ENCODE measurements around the gene TARS2.

DNA sequence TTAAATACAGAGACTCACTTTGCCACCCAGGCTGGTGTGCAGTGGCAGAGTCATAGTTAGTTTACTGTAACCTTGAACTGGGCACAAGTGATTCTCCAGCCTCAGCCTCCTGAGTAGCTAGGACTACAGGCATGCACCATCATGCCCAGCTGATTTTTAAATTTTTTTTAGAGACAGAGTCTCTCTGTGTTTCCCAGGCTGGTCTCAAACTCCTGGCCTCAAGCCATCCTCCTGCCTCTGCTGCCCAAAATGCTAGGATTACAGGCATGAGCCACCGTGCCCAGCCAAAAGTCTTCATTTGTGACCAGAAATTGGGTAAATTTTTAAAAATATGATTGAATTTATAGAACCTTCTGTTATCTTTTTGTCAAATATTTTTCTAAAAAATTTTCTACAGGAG is 17.9 kb upstream of the TARS2 start:
- TF ChIP-seq POLR2A (IDR thresholded peaks at IDR 0.05; ENCODE audit: low read length) = no peak
- TF ChIP-seq GATA1 (IDR thresholded peaks at IDR 0.05; ENCODE audit: low read depth, low read length) = no peak

All from erythroblast (primary cell).